Measurements from ENCODE around the gene SUPT5H. TPM values are rescaled to one million over a fixed set of nuclear protein-coding genes. Genes with fewer than 3 reads are reported as not detected.

The SUPT5H gene
- total RNA-seq, 1 experiment from 2014 or later, result 59.9 TPM

DNA sequence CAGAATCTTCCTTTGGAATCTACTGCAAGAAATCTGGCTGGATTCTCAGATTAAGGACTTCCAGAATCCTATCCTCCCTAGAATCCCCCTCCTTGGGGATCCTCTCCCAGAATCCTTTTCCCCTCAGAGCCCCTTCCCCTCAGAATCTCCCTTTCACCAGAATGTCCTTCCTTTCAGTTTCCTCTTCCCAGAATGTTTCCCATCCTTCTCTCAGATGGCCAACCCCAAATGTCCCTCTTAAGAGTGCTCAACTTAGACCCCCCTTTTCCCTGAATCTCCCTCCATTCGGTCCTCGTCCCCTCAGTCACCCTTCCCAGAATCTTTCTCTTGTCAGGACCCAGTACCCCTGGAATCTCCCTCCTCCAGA, 9.0 kb upstream of the SUPT5H start:
- peak overlapping the region; percentile 100 for H3K9ac ChIP-seq (ENCODE audit: low read length)
- ChIA-PET POLR2A (ENCODE audit: unreplicated experiment) (interaction anchor here (0.6 to 1.0 kb wide), 9 partner anchors 9 to 1049 kb away, joined by 3 to 6 read pairs (median 4); partner anchors contain the start of genes DYRK1B and SUPT5H), CTCF (no interaction called here)
- H3K4me3 ChIP-seq (ENCODE audit: low read length), result peak overlapping the region; percentile 95
- H3K9me2 ChIP-seq (replicated peaks; ENCODE audit: low read length), result no peaks in the 10 kb centered on the region
- peak overlapping the region; percentile 67 for H3K27ac ChIP-seq (ENCODE audit: low read length)
- no peaks in the 10 kb centered on the region for H3K27me3 ChIP-seq (ENCODE audit: low read length)
- BruUV-seq (replicated peaks), result TSS peak; percentile 98
- ATAC-seq (no peak), DNase-seq (no peak)
- H2AFZ ChIP-seq (ENCODE audit: low read length), result 0 out of 2 replicates have a peak overlapping the region, but pooled peaks have one; percentile 29
- peaks cover 27% of the 10 kb centered on the region for H3F3A ChIP-seq (ENCODE audit: low read length, unreplicated experiment)
- H3K4me2 ChIP-seq (ENCODE audit: low read length), result peak overlapping the region; percentile 99
- TF ChIP-seq EZH2 (IDR thresholded peaks at IDR 0.05; ENCODE audit: low read length, unreplicated experiment), result no peak
- no peak for TF ChIP-seq EZH2phosphoT487 (IDR thresholded peaks at IDR 0.05; ENCODE audit: borderline replicate concordance, low read length)
- TF ChIP-seq, protein P1, sequence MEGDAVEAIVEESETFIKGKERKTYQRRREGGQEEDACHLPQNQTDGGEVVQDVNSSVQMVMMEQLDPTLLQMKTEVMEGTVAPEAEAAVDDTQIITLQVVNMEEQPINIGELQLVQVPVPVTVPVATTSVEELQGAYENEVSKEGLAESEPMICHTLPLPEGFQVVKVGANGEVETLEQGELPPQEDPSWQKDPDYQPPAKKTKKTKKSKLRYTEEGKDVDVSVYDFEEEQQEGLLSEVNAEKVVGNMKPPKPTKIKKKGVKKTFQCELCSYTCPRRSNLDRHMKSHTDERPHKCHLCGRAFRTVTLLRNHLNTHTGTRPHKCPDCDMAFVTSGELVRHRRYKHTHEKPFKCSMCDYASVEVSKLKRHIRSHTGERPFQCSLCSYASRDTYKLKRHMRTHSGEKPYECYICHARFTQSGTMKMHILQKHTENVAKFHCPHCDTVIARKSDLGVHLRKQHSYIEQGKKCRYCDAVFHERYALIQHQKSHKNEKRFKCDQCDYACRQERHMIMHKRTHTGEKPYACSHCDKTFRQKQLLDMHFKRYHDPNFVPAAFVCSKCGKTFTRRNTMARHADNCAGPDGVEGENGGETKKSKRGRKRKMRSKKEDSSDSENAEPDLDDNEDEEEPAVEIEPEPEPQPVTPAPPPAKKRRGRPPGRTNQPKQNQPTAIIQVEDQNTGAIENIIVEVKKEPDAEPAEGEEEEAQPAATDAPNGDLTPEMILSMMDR (conservative IDR thresholded peaks at IDR 0.05; ENCODE audit: low read depth, low read length), result no peak
- no peaks in the 10 kb centered on the region for H3K9me3 ChIP-seq (ENCODE audit: low read length)
- intact Hi-C loops (cut with micrococcal nuclease), result no loop called here
- H4K20me1 ChIP-seq (ENCODE audit: low read length), result peaks cover 21% of the 10 kb centered on the region
- H3K79me2 ChIP-seq (ENCODE audit: low read length), result peaks cover 32% of the 10 kb centered on the region
- H3K36me3 ChIP-seq (ENCODE audit: low read depth, low read length), result peaks cover 30% of the 10 kb centered on the region
- H3K4me1 ChIP-seq (ENCODE audit: insufficient read depth, low read length), result peaks cover 23% of the 10 kb centered on the region

DNA sequence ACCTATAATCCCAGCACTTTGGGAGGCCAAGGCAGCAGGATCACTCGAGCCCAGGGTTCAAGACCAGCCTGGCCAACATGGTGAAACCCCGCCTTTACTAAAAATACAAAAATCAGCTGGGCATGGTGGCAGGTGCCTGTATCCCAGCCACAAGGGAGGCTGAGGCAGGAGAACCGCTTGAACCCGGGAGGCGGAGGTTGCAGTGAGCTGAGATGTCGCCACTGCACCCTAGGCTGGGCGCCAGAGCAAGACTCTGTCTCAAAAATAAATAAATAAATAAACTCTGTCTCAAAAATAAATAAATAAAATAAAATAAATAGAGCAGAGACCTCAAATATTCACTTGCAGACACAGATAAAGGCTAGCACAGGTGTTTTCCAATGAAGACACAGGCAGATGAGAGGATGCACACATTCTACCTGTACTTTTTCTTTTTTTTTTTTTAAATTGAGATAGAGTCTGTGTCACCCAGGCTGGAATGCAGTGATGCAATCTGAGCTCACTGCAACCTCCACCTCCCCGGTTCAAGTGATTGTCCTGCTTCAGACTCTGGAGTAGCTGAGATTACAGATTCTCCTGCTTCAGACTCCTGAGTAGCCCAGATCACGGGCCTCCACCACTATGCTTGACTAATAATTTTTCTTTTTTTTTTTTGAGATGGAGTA, 7.0 kb upstream of the SUPT5H start:
- Histone ChIP-seq H3K27ac (ENCODE audit: low read length) (no peak overlapping the region), H3K9me2 (replicated peaks; ENCODE audit: low read length) (no peaks in the 10 kb centered on the region), H3K4me1 (ENCODE audit: insufficient read depth, low read length) (peaks cover 19% of the 10 kb centered on the region), H3K27me3 (ENCODE audit: low read length) (no peaks in the 10 kb centered on the region), H3K9ac (ENCODE audit: low read length) (no peak overlapping the region), H4K20me1 (ENCODE audit: low read length) (peaks cover 15% of the 10 kb centered on the region), H3K4me3 (ENCODE audit: low read length) (no peak overlapping the region), H3K36me3 (ENCODE audit: low read depth, low read length) (peaks cover 18% of the 10 kb centered on the region), H3K9me3 (ENCODE audit: low read length) (no peaks in the 10 kb centered on the region), H3F3A (ENCODE audit: low read length, unreplicated experiment) (peaks cover 16% of the 10 kb centered on the region), H3K79me2 (ENCODE audit: low read length) (peaks cover 24% of the 10 kb centered on the region), H2AFZ (ENCODE audit: low read length) (no peak overlapping the region), H3K4me2 (ENCODE audit: low read length) (no peak overlapping the region)
- no peak for ATAC-seq
- CTCF ChIA-PET, result interaction anchor here (0.6 to 0.7 kb wide), 2 partner anchors 37 to 356 kb away, joined by 3 to 4 read pairs; no protein-coding TSS in a partner anchor
- POLR2A ChIA-PET (ENCODE audit: unreplicated experiment), result interaction anchor here (0.6 kb wide), 1 partner anchor 1434 kb away, joined by 3 read pairs; no protein-coding TSS in a partner anchor
- no TSS peak for BruUV-seq (replicated peaks)
- intact Hi-C loops (cut with micrococcal nuclease), result no loop called here
- TF ChIP-seq, protein P1 (conservative IDR thresholded peaks at IDR 0.05; ENCODE audit: low read depth, low read length), result no peak
- no peak for TF ChIP-seq EZH2 (IDR thresholded peaks at IDR 0.05; ENCODE audit: low read length, unreplicated experiment)
- no peak for TF ChIP-seq EZH2phosphoT487 (IDR thresholded peaks at IDR 0.05; ENCODE audit: borderline replicate concordance, low read length)
- peak; percentile 32 for DNase-seq
